T-helper 1 cell (primary cell): ENCODE measurements around the gene IP6K3.

Experiments
- DNase-seq, 5 donors: peaks; one replicate each; pipeline ENCODE4 v3.0.0-alpha.2; 2012 to 2020

Gene IP6K3

GRCh38 chr6:33702345-33702977, 44.2 kb downstream of the IP6K3 start:
- DNase-seq: peak in 1 of 5 donors; percentile 68

- peak; percentile 43 to 77 (median 66) for DNase-seq
These were observed 46.2 kb downstream of the IP6K3 start for GRCh38 chr6:33700391-33701050.

- DNase-seq: no peak
These were observed 47.0 kb downstream of the IP6K3 start for GRCh38 chr6:33699739-33700138.

- no peak for DNase-seq
These were observed 47.6 kb downstream of the IP6K3 start for GRCh38 chr6:33699131-33699530.

GRCh38 chr6:33698494-33698893, 48.2 kb downstream of the IP6K3 start:
- DNase-seq: no peak

GRCh38 chr6:33697845-33698244, 48.9 kb downstream of the IP6K3 start:
- no peak for DNase-seq

- peak in 2 of 5 donors; percentile 23 to 60 for DNase-seq
These were observed 49.9 kb downstream of the IP6K3 start for GRCh38 chr6:33696548-33697518.

- no peak for DNase-seq
These were observed 50.6 kb downstream of the IP6K3 start for GRCh38 chr6:33696076-33696475.

GRCh38 chr6:33695451-33695887, 51.2 kb downstream of the IP6K3 start:
- no peak for DNase-seq

- DNase-seq: no peak
These were observed 51.7 kb downstream of the IP6K3 start for GRCh38 chr6:33694977-33695376.

GRCh38 chr6:33694401-33694931, 52.2 kb downstream of the IP6K3 start:
- DNase-seq: peak; percentile 39 to 74 (median 55)

- DNase-seq: no peak
These were observed 53.3 kb downstream of the IP6K3 start for GRCh38 chr6:33693186-33694105.

- DNase-seq: peak; percentile 34 to 84 (median 47)
These were observed 53.9 kb downstream of the IP6K3 start for GRCh38 chr6:33692760-33693158.

- no peak for DNase-seq
These were observed 54.5 kb downstream of the IP6K3 start for GRCh38 chr6:33692078-33692759.

GRCh38 chr6:33691456-33692077, 55.1 kb downstream of the IP6K3 start:
- DNase-seq: no peak

GRCh38 chr6:33690766-33691165, 55.9 kb downstream of the IP6K3 start:
- DNase-seq: no peak

GRCh38 chr6:33689879-33690278, 56.8 kb downstream of the IP6K3 start:
- DNase-seq: no peak

GRCh38 chr6:33689148-33689494, 57.6 kb downstream of the IP6K3 start:
- DNase-seq: no peak

- DNase-seq: no peak
These were observed 58.1 kb downstream of the IP6K3 start for GRCh38 chr6:33688451-33689147.

GRCh38 chr6:33688006-33688405, 58.7 kb downstream of the IP6K3 start:
- no peak for DNase-seq
